A549 (cell line): ENCODE results near the gene SHC3.

Experiments
- BHLHE40 ChIP-seq: IDR thresholded peaks from 2 replicates; pipeline ENCODE4 v1.6.1; 2012; ENCODE audit warnings: low read depth, low read length, inconsistent platforms
- EP300 ChIP-seq, 2 experiments: fragments of >200 bp; sonication (Bioruptor Twin); formaldehyde crosslinking; IDR thresholded peaks; 2 replicates in 1 of 2; 3 replicates in 1 of 2; pipeline ENCODE4 v1.6.1; 2016 to 2017
- FOXS1 ChIP-seq: fragments of 250-450 bp; sonication (Bioruptor Pico); IDR thresholded peaks from 2 replicates; pipeline ENCODE4 v1.5.0; 2020; ENCODE audit warnings: mild to moderate bottlenecking, moderate library complexity
- POLR2A ChIP-seq: IDR thresholded peaks from 2 replicates; pipeline ENCODE4 v1.6.1; 2012; ENCODE audit warnings: mild to moderate bottlenecking, low read length
- RAD21 ChIP-seq, 2 experiments: fragments of >200 bp in 1 of 2; sonication (Bioruptor Twin) in 1 of 2; formaldehyde crosslinking in 1 of 2; IDR thresholded peaks in 1 of 2; conservative IDR thresholded peaks in 1 of 2; 2 replicates in 1 of 2; 3 replicates in 1 of 2; pipeline ENCODE4 v1.6.1; 2012 to 2018; ENCODE audit warnings: inconsistent platforms in 1 of 2
- RFX5 ChIP-seq: fragments of 450-650 bp; IDR thresholded peaks from 2 replicates; pipeline ENCODE4 v1.7.1; 2014; ENCODE audit warnings: antibody characterized with exemption, mild to moderate bottlenecking, moderate library complexity
- SMC3 ChIP-seq: fragments of >200 bp; sonication (Bioruptor Twin); formaldehyde crosslinking; IDR thresholded peaks from 3 replicates; pipeline ENCODE4 v1.6.1; 2018; ENCODE audit warnings: inconsistent platforms
- TFCP2L1 ChIP-seq: fragments of 250-450 bp; sonication (Bioruptor Pico); IDR thresholded peaks from 2 replicates; pipeline ENCODE4 v1.5.0; 2021; ENCODE audit warnings: mild to moderate bottlenecking
- TF ChIP-seq, protein P1 (sequence below): fragments of >200 bp; sonication (Bioruptor Twin); formaldehyde crosslinking; IDR thresholded peaks from 3 replicates; pipeline ENCODE4 v1.5.1; 2016
- TF ChIP-seq, protein P2 (sequence below): IDR thresholded peaks from 2 replicates; pipeline ENCODE4 v1.6.1; 2012

DNA sequence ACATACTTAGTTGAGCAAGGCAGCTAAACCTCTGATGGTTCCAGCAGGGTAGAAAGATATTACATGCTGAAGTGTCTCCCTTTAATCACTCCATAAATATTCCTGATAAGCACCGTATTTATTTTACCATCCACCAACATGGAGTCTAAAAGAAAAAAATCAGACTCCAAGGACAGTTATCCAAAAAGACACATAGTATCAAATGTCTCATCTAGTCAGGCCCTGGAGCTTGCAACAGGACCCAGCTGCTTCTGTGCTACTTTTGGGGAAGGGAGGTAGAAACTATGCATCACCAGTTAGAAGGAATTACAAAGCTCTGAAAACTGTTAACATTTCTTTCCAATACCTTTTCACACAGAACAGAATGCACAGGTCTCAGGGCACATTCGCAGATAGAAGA lies 99.2 kb downstream of the SHC3 start:
- TF ChIP-seq, protein P1, sequence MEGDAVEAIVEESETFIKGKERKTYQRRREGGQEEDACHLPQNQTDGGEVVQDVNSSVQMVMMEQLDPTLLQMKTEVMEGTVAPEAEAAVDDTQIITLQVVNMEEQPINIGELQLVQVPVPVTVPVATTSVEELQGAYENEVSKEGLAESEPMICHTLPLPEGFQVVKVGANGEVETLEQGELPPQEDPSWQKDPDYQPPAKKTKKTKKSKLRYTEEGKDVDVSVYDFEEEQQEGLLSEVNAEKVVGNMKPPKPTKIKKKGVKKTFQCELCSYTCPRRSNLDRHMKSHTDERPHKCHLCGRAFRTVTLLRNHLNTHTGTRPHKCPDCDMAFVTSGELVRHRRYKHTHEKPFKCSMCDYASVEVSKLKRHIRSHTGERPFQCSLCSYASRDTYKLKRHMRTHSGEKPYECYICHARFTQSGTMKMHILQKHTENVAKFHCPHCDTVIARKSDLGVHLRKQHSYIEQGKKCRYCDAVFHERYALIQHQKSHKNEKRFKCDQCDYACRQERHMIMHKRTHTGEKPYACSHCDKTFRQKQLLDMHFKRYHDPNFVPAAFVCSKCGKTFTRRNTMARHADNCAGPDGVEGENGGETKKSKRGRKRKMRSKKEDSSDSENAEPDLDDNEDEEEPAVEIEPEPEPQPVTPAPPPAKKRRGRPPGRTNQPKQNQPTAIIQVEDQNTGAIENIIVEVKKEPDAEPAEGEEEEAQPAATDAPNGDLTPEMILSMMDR, result no peak
- TF ChIP-seq BHLHE40 (no peak), EP300 (IDR thresholded peaks at IDR 0.05) (no peak), RAD21 (conservative IDR thresholded peaks at IDR 0.05 in 1 of 2, IDR thresholded peaks at IDR 0.05 in 1 of 2) (no peak), POLR2A (no peak), SMC3 (no peak), TFCP2L1 (CRISPR knock-in tag) (no peak), FOXS1 (CRISPR knock-in tag) (no peak), RFX5 (no peak)
- TF ChIP-seq, protein P2, sequence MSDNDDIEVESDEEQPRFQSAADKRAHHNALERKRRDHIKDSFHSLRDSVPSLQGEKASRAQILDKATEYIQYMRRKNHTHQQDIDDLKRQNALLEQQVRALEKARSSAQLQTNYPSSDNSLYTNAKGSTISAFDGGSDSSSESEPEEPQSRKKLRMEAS, result no peak
